K562 (cell line): ENCODE data around the gene ATXN10. TPM values are rescaled to one million over a fixed set of nuclear protein-coding genes. Genes with fewer than 3 reads are reported as not detected.

Experiments used
- ATAC-seq: fragments of 200-7000 bp; cut with Tn5 transposase; 3 replicates; pipeline ENCODE4 v1.9.1; 2020; ENCODE audit warnings: moderate library complexity
- BruUV-seq: library from RNA; stranded (reverse); fragments of 400-500 nt; replicated peaks from 2 replicates; lab custom pipeline; 2021; lab: Mats Ljungman, UMichigan
- CTCF ChIA-PET: fragments of 300-600 bp; formaldehyde crosslinking; extraction: SDS; loops from one replicate; lab custom pipeline; 2021; ENCODE audit warnings: low intra/inter-chr PET ratio; lab: Yijun Ruan, JAX
- POLR2A ChIA-PET: fragments of 300-600, 350-650 bp; sonication (Branson Sonifier 250); formaldehyde crosslinking; extraction: SDS; loops from one replicate; lab custom pipeline; 2021; ENCODE audit warnings: antibody characterized with exemption, inconsistent platforms; lab: Yijun Ruan, JAX
- DNase-seq, 4 experiments: peaks; one replicate each; pipeline versions ENCODE4 v3.0.0 to v3.0.0-alpha.2; 2011 to 2018; ENCODE audit warnings: low spot score in 3 of 4, mixed read lengths in 3 of 4; ENCODE audit errors: extremely low read depth in 1 of 4
- FAIRE-seq: peaks from 2 replicates; lab custom pipeline; 2011; peaks lifted over from hg19 to GRCh38; lab: Jason Lieb, UNC
- H2AFZ ChIP-seq: 2 replicates; pipeline ENCODE4 v1.6.0; 2011; ENCODE audit warnings: low read depth, low read length, control low read depth, inconsistent platforms
- H3K27ac ChIP-seq: fragments of 200-600 bp; 3 replicates; pipeline ENCODE4 v1.8.0; 2011; ENCODE audit warnings: low read depth, mild to moderate bottlenecking, control low read depth, inconsistent platforms, low read length, moderate library complexity, mixed read lengths; ENCODE audit errors: extremely low read depth
- H3K27me3 ChIP-seq, 2 experiments: fragments of 300-600 bp in 1 of 2; 2 replicates in 1 of 2; 3 replicates in 1 of 2; pipeline versions ENCODE4 v1.6.0 to v1.8.0; 2011; ENCODE audit warnings: inconsistent platforms in 2 of 2, low read length in 2 of 2, mild to moderate bottlenecking in 1 of 2, mixed read lengths in 1 of 2, moderate library complexity in 1 of 2; ENCODE audit not compliant: control insufficient read depth in 2 of 2, insufficient read depth in 2 of 2
- H3K36me3 ChIP-seq: fragments of 300-600 bp; 3 replicates; pipeline ENCODE4 v1.8.0; 2011; ENCODE audit warnings: mild to moderate bottlenecking, low read length, inconsistent platforms; ENCODE audit not compliant: control insufficient read depth, insufficient read depth
- H3K4me1 ChIP-seq, 2 experiments: fragments of 200-600 bp in 1 of 2; replicated peaks in 1 of 2; 2 replicates in 1 of 2; 3 replicates in 1 of 2; pipeline versions ENCODE4 v1.5.1 to v1.8.0; 2011; ENCODE audit warnings: inconsistent platforms in 2 of 2, low read length in 2 of 2, mild to moderate bottlenecking in 1 of 2, mixed read lengths in 1 of 2, moderate library complexity in 1 of 2; ENCODE audit not compliant: control insufficient read depth in 2 of 2, insufficient read depth in 2 of 2
- H3K4me2 ChIP-seq: 2 replicates; pipeline ENCODE4 v1.6.1; 2011; ENCODE audit warnings: low read length, control low read depth, inconsistent platforms, mixed read lengths; ENCODE audit not compliant: insufficient read depth
- H3K4me3 ChIP-seq: fragments of 200-600 bp; sonication (generic), shearing (Covaris generic); 2 replicates; pipeline ENCODE4 v1.5.1; 2016; ENCODE audit warnings: control low read depth, inconsistent platforms
- H3K79me2 ChIP-seq: fragments of 200-600 bp; 3 replicates; pipeline ENCODE4 v1.8.0; 2011; ENCODE audit warnings: low read length, inconsistent platforms; ENCODE audit not compliant: control insufficient read depth, insufficient read depth
- H3K9ac ChIP-seq, 2 experiments: 2 replicates each; pipeline versions ENCODE4 v1.6.0 to v1.6.1; 2011; ENCODE audit warnings: low read depth in 2 of 2, low read length in 2 of 2, control low read depth in 1 of 2, inconsistent platforms in 1 of 2, mild to moderate bottlenecking in 1 of 2, mixed read lengths in 1 of 2; ENCODE audit not compliant: insufficient read depth in 1 of 2
- H3K9me1 ChIP-seq: one replicate; pipeline ENCODE4 v1.6.0; 2011; ENCODE audit warnings: inconsistent platforms, mild to moderate bottlenecking, low read length, moderate library complexity; ENCODE audit not compliant: control insufficient read depth, insufficient read depth
- H3K9me3 ChIP-seq: replicated peaks from 2 replicates; pipeline ENCODE4 v1.5.1; 2011; ENCODE audit warnings: low read depth, low read length, inconsistent platforms; ENCODE audit not compliant: control insufficient read depth, insufficient read depth
- H4K20me1 ChIP-seq: replicated peaks from 2 replicates; pipeline ENCODE4 v1.6.1; 2011; ENCODE audit warnings: low read length, inconsistent platforms, mixed read lengths; ENCODE audit not compliant: control insufficient read depth, insufficient read depth
- HSF4 ChIP-seq: fragments of 250-450 bp; sonication (Bioruptor Pico); IDR thresholded peaks from 2 replicates; pipeline ENCODE4 v2.1.2; 2022; ENCODE audit warnings: mild to moderate bottlenecking, moderate library complexity, borderline replicate concordance
- MYC ChIP-seq, 2 experiments: fragments of 250-450 bp in 1 of 2; sonication (Bioruptor Pico) in 1 of 2; IDR thresholded peaks; 2 replicates each; pipeline versions ENCODE4 v1.5.1 to v1.6.1; 2012 to 2021; ENCODE audit warnings: low read depth in 2 of 2, borderline replicate concordance in 1 of 2, improper control_type of control experiment in 1 of 2, low read length in 1 of 2, mild to moderate bottlenecking in 1 of 2, moderate library complexity in 1 of 2
- NFATC3 ChIP-seq: fragments of 450-650 bp; IDR thresholded peaks from 2 replicates; pipeline ENCODE4 v1.6.1; 2017; ENCODE audit warnings: mild to moderate bottlenecking
- SIN3A ChIP-seq, 2 experiments: fragments of 150-350 bp in 1 of 2; IDR thresholded peaks; 2 replicates each; pipeline ENCODE4 v1.6.1; 2011 to 2016; ENCODE audit warnings: borderline replicate concordance in 2 of 2, low read depth in 2 of 2, low read length in 2 of 2, mild to moderate bottlenecking in 2 of 2, moderate library complexity in 2 of 2; ENCODE audit not compliant: control insufficient read depth in 1 of 2
- TARDBP ChIP-seq: fragments of 450-650 bp; IDR thresholded peaks from 2 replicates; pipeline ENCODE4 v1.6.1; 2016
- ZNF174 ChIP-seq: fragments of 250-450 bp; sonication (Bioruptor Pico); IDR thresholded peaks from 2 replicates; pipeline ENCODE4 v1.4.0; 2020; ENCODE audit warnings: mild to moderate bottlenecking
- WGBS: fragments of 100-300 bp; shearing (Covaris generic); methylation state at CpG from one replicate; pipeline ENCODE4 v1.1.6; 2016; ENCODE audit warnings: low coverage, mixed read lengths; ENCODE audit not compliant: insufficient coverage; ENCODE audit errors: missing lambda C conversion rate; 5-methylcytosine and 5-hydroxymethylcytosine counted together
- in situ Hi-C: fragments of 300-500 bp; cut with MboI; formaldehyde crosslinking; loops from 4 replicates; pipeline ENCODE4 v1.15.0; 2018; ENCODE audit warnings: inconsistent platforms, mixed read lengths
- intact Hi-C: fragments of 100-400 bp; cut with micrococcal nuclease; formaldehyde crosslinking; loops from 2 replicates; pipeline ENCODE4 v1.14.2; 2022
- polyA plus RNA-seq, 8 experiments: library from polyadenylated mRNA; depleted of rRNA in 4 of 8; stranded (reverse) in 5 of 8; unstranded in 3 of 8; fragments of >200 nt; fragmentation: Nextera tagmentation in 2 of 8; fragmentation: Illumina TruSeq in 1 of 8; extraction: Ambion mirVana in 2 of 8; extraction: Trizol in 1 of 8; gene quantifications; 2 replicates each; pipeline versions ENCODE4 v1.2.1 to v1.2.3, GENCODE V29; 2011 to 2014; ENCODE audit warnings: inconsistent platforms in 1 of 8, missing spikeins in 1 of 8
- total RNA-seq, 7 experiments: library from RNA; depleted of rRNA in 6 of 7; stranded (reverse); fragments of >200 nt in 6 of 7; fragmentation: Illumina TruSeq in 2 of 7; extraction: Trizol in 2 of 7; gene quantifications; 2 replicates each; pipeline versions ENCODE4 v1.2.1 to v1.2.3, GENCODE V29; 2011 to 2021; ENCODE audit warnings: low replicate concordance in 1 of 7
- TF ChIP-seq, protein P1 (sequence below), 2 experiments: fragments of 450-650 bp; formaldehyde crosslinking in 1 of 2; IDR thresholded peaks; 2 replicates each; pipeline versions ENCODE4 v1.4.0 to v1.6.1; 2014 to 2020; ENCODE audit warnings: mild to moderate bottlenecking in 2 of 2, borderline replicate concordance in 1 of 2, low read depth in 1 of 2

Gene ATXN10
- total and polyA plus RNA-seq, 9 of the 15 experiments (the other 6 are each of a cell fraction or from before 2014, with no cell fraction given): 11.5 to 190 (median 33.6) TPM

DNA sequence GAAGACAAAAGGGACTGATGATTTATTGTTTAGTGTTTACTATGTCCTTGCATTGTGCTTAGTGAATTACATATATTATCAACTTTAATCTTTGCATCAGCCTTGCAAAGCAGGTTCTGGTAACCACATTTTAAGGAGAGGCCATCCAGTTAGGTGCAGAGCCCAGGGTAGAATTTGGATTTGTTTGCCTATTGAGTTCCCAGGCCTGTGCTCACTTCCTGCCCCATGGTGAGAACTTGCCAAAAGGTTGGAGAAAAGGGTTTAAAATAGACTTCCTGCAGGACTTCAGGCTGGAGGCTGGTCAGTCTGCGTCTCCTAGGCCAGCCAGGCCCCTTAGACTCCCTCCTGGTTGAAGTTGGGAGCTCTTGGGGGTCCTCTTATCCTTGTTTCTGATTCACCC lies 72.1 kb downstream of the ATXN10 start:
- intact Hi-C loops (no loop called here), in situ Hi-C loops (no loop called here)
- DNase-seq: no peak
- Histone ChIP-seq H4K20me1 (no peaks in the 10 kb centered on the region), H3K79me2 (no peaks in the 10 kb centered on the region), H3K9me3 (no peaks in the 10 kb centered on the region), H3K4me2 (no peak overlapping the region), H3K4me3 (no peak overlapping the region)
- TF ChIP-seq NFATC3: no peak
- no peak for TF ChIP-seq ZNF174 (CRISPR knock-in tag)
- TF ChIP-seq, all 486 proteins: peak for 0
- Histone ChIP-seq H3K4me1 (no peaks in the 10 kb centered on the region), H3K9ac (no peak overlapping the region), H3K27me3 (no peaks in the 10 kb centered on the region), H3K36me3 (peaks cover 32% of the 10 kb centered on the region; the same call in 2 of the 3 replicates), H3K9me1 (no peaks in the 10 kb centered on the region), H3K27ac (no peak overlapping the region), H2AFZ (no peak overlapping the region)
- CTCF ChIA-PET: no interaction called here
- WGBS: 100% methylated on average over 1 of the region's 1 CpG
- no peak for ATAC-seq
- POLR2A ChIA-PET: no interaction called here
- FAIRE-seq: no peak
- no TSS peak for BruUV-seq

DNA sequence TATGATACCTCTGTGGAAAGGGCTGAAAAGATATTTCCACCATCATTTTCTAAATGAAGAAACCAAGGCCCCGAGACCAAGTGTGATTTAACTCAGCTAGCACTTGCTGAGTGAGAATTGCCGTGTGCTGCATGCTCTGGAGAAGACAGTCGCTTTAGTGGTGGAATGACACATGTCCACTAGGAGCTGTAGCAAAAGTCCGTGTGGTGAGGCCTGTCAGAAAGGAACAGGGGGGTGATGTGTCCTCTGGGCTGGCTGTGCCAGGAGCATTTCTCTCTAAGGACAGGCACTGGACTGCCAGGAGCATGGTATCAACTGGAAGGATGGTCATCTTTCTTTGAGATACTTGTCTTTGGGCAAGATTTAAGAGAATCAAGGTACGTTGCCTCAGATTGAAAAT lies 72.8 kb downstream of the ATXN10 start:
- Histone ChIP-seq H3K4me1 (no peaks in the 10 kb centered on the region), H3K9ac (no peak overlapping the region), H3K4me2 (no peak overlapping the region), H3K9me1 (no peaks in the 10 kb centered on the region), H3K4me3 (no peak overlapping the region), H4K20me1 (no peaks in the 10 kb centered on the region), H3K79me2 (no peaks in the 10 kb centered on the region), H2AFZ (no peak overlapping the region), H3K9me3 (no peaks in the 10 kb centered on the region), H3K36me3 (peaks cover 26% of the 10 kb centered on the region; the same call in 2 of the 3 replicates), H3K27ac (no peak overlapping the region), H3K27me3 (no peaks in the 10 kb centered on the region)
- in situ Hi-C loops (no loop called here), intact Hi-C loops (no loop called here)
- FAIRE-seq (no peak), ATAC-seq (no peak), DNase-seq (no peak)
- POLR2A ChIA-PET: no interaction called here
- BruUV-seq: no TSS peak
- WGBS: 87% methylated on average over 5 of the region's 5 CpGs
- CTCF ChIA-PET: no interaction called here
- no peak for TF ChIP-seq SIN3A (IDR thresholded peaks at IDR 0.05; ENCODE audit: borderline replicate concordance in 2 of 2, control insufficient read depth in 1 of 2, low read depth in 2 of 2, low read length in 2 of 2)
- no peak for TF ChIP-seq HSF4 (CRISPR knock-in tag)
- TF ChIP-seq, protein P1, sequence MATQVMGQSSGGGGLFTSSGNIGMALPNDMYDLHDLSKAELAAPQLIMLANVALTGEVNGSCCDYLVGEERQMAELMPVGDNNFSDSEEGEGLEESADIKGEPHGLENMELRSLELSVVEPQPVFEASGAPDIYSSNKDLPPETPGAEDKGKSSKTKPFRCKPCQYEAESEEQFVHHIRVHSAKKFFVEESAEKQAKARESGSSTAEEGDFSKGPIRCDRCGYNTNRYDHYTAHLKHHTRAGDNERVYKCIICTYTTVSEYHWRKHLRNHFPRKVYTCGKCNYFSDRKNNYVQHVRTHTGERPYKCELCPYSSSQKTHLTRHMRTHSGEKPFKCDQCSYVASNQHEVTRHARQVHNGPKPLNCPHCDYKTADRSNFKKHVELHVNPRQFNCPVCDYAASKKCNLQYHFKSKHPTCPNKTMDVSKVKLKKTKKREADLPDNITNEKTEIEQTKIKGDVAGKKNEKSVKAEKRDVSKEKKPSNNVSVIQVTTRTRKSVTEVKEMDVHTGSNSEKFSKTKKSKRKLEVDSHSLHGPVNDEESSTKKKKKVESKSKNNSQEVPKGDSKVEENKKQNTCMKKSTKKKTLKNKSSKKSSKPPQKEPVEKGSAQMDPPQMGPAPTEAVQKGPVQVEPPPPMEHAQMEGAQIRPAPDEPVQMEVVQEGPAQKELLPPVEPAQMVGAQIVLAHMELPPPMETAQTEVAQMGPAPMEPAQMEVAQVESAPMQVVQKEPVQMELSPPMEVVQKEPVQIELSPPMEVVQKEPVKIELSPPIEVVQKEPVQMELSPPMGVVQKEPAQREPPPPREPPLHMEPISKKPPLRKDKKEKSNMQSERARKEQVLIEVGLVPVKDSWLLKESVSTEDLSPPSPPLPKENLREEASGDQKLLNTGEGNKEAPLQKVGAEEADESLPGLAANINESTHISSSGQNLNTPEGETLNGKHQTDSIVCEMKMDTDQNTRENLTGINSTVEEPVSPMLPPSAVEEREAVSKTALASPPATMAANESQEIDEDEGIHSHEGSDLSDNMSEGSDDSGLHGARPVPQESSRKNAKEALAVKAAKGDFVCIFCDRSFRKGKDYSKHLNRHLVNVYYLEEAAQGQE (IDR thresholded peaks at IDR 0.05; ENCODE audit: borderline replicate concordance): no peak
- TF ChIP-seq, protein P1 (CRISPR knock-in tag; IDR thresholded peaks at IDR 0.05; ENCODE audit: low read depth): no peak
- TF ChIP-seq MYC (IDR thresholded peaks at IDR 0.05; ENCODE audit: low read depth, low read length): no peak
- no peak for TF ChIP-seq MYC (CRISPR knock-in tag; IDR thresholded peaks at IDR 0.05; ENCODE audit: borderline replicate concordance, low read depth)
- TF ChIP-seq TARDBP: no peak
